Fibroblast of skin of abdomen (primary cell): ENCODE measurements around the gene TXNDC17.
"Not testable (repeated sequence)": the region's sequence is repeated elsewhere in the genome, so short reads cannot be mapped to it uniquely, and the experiment has no call there.

Experiments used
- DNase-seq: peaks from one replicate; pipeline ENCODE4 v3.0.0-alpha.2; 2013

Gene TXNDC17

GRCh38 chr17:6684881-6685767 lies 44.3 kb downstream of the TXNDC17 start:
- DNase-seq: no peak

GRCh38 chr17:6686026-6686425 lies 45.2 kb downstream of the TXNDC17 start:
- no peak for DNase-seq

- DNase-seq: no peak
These were observed 48.1 kb downstream of the TXNDC17 start for GRCh38 chr17:6688944-6689343.

GRCh38 chr17:6690641-6691040 lies 49.8 kb downstream of the TXNDC17 start:
- DNase-seq: no peak

- DNase-seq: no peak
These were observed 50.7 kb downstream of the TXNDC17 start for GRCh38 chr17:6691546-6691945.

GRCh38 chr17:6691958-6692357 lies 51.1 kb downstream of the TXNDC17 start:
- not testable (repeated sequence) for DNase-seq
